Transverse colon (tissue), 4 donors: ENCODE measurements around the gene ZNF488. TPM values are rescaled to one million over a fixed set of nuclear protein-coding genes. Genes with fewer than 3 reads are reported as not detected.

Experiments
- DNase-seq: peaks from one replicate; pipeline ENCODE4 v3.0.0-alpha.2; 2019
- H3K27ac ChIP-seq, 4 donors: fragments of 200-600 bp; sonication (generic); 2 replicates each; pipeline ENCODE4 v1.5.1; 2016 to 2018; ENCODE audit warnings: inconsistent platforms in 4 of 4
- H3K27me3 ChIP-seq: fragments of 200-600 bp; sonication (generic); 2 replicates; pipeline ENCODE4 v1.5.1; 2017; ENCODE audit warnings: inconsistent platforms
- H3K36me3 ChIP-seq, 4 donors: fragments of 200-600 bp; sonication (generic); 2 replicates each; pipeline ENCODE4 v1.5.1; 2017 to 2019; ENCODE audit warnings: inconsistent platforms in 4 of 4
- H3K4me1 ChIP-seq, 4 donors: fragments of 200-600 bp; sonication (generic); 2 replicates each; pipeline ENCODE4 v1.5.1; 2017 to 2020; ENCODE audit warnings: inconsistent platforms in 4 of 4
- H3K4me3 ChIP-seq, 4 donors: fragments of 200-600 bp; sonication (generic); 1 replicate in 1 of 4; 2 replicates in 3 of 4; pipeline versions ENCODE4 v1.5.1 to v1.6.1; 2017 to 2019; ENCODE audit warnings: inconsistent platforms in 4 of 4
- H3K9me3 ChIP-seq, 2 donors: fragments of 200-600 bp; sonication (generic); 2 replicates each; pipeline ENCODE4 v1.5.1; 2017 to 2019; ENCODE audit warnings: inconsistent platforms in 2 of 2
- EP300 ChIP-seq: sonication (generic); formaldehyde crosslinking; IDR thresholded peaks from one replicate; pipeline ENCODE4 v1.6.1; 2017; ENCODE audit warnings: antibody characterized with exemption, low read depth
- POLR2A ChIP-seq: fragments of 450-650 bp; IDR thresholded peaks from one replicate; pipeline ENCODE4 v1.6.1; 2016; ENCODE audit warnings: antibody characterized with exemption, mild to moderate bottlenecking, moderate library complexity
- POLR2AphosphoS5 ChIP-seq, 3 donors: sonication (generic); formaldehyde crosslinking; IDR thresholded peaks; one replicate each; pipeline ENCODE4 v1.6.1; 2016; ENCODE audit warnings: antibody characterized with exemption in 3 of 3
- WGBS, 2 donors: methylation state at CpG; one replicate each; pipeline ENCODE4 v1.1.5; 2018; ENCODE audit warnings: low coverage in 1 of 2; 5-methylcytosine and 5-hydroxymethylcytosine counted together
- in situ Hi-C, 4 donors: fragments of 200-750 bp; cut with MboI; loops; one replicate each; pipeline versions ENCODE4 v1.15.0 to v1.15.1; 2017; ENCODE audit warnings: low sequenced_read_pairs in 3 of 4, low pct_ligation_motif_present in 1 of 4, low pct_unique_long_range_greater_than_20kb in 1 of 4
- intact Hi-C: fragments of 100-400 bp; cut with DNase I; formaldehyde crosslinking; loops from one replicate; pipeline ENCODE4 v1.15.1; 2023; ENCODE audit warnings: low total_unique reads
- total RNA-seq, 4 donors: library from RNA; depleted of rRNA; stranded (reverse); fragments of >200 nt; gene quantifications; one replicate each; pipeline ENCODE4 v1.1.0, GENCODE V29; 2016
- TF ChIP-seq, protein P1 (sequence below), 5 experiments: fragments of 200-600 bp in 3 of 5; fragments of 450-650 bp in 2 of 5; sonication (generic) in 3 of 5; IDR thresholded peaks; 1 replicate in 2 of 5; 2 replicates in 3 of 5; pipeline ENCODE4 v1.5.1; 2016 to 2017; ENCODE audit warnings: antibody characterized with exemption in 5 of 5, inconsistent platforms in 3 of 5, mild to moderate bottlenecking in 2 of 5, moderate library complexity in 1 of 5

Gene ZNF488
- total RNA-seq, 4 donors from 2014 or later: 0.41 to 0.80 TPM; not detected in 2

DNA sequence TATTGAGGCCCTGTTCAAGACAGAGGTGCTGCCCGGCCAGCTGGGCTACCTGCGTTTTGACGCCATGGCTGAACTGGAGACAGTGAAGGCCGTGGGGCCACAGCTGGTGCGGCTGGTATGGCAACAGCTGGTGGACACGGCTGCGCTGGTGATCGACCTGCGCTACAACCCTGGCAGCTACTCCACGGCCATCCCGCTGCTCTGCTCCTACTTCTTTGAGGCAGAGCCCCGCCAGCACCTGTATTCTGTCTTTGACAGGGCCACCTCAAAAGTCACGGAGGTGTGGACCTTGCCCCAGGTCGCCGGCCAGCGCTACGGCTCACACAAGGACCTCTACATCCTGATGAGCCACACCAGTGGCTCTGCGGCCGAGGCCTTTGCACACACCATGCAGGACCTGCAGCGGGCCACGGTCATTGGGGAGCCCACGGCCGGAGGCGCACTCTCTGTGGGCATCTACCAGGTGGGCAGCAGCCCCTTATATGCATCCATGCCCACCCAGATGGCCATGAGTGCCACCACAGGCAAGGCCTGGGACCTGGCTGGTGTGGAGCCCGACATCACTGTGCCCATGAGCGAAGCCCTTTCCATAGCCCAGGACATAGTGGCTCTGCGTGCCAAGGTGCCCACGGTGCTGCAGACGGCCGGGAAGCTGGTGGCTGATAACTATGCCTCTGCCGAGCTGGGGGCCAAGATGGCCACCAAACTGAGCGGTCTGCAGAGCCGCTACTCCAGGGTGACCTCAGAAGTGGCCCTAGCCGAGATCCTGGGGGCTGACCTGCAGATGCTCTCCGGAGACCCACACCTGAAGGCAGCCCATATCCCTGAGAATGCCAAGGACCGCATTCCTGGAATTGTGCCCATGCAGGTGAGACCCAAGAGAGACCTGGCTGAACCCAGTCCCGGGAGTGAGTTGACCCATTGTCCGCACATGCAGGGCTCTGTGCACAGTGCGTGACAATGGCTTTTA is 33.1 kb downstream of the ZNF488 start:
- H3K36me3 ChIP-seq: no peaks in the 10 kb centered on the region
- H3K9me3 ChIP-seq: no peaks in the 10 kb centered on the region
- intact Hi-C loops: no loop called here
- H3K4me1 ChIP-seq: no peaks in the 10 kb centered on the region
- no peaks in the 10 kb centered on the region for H3K27me3 ChIP-seq
- TF ChIP-seq EP300 (no peak), POLR2AphosphoS5 (IDR thresholded peaks at IDR 0.05) (no peak), POLR2A (no peak)
- TF ChIP-seq, protein P1, sequence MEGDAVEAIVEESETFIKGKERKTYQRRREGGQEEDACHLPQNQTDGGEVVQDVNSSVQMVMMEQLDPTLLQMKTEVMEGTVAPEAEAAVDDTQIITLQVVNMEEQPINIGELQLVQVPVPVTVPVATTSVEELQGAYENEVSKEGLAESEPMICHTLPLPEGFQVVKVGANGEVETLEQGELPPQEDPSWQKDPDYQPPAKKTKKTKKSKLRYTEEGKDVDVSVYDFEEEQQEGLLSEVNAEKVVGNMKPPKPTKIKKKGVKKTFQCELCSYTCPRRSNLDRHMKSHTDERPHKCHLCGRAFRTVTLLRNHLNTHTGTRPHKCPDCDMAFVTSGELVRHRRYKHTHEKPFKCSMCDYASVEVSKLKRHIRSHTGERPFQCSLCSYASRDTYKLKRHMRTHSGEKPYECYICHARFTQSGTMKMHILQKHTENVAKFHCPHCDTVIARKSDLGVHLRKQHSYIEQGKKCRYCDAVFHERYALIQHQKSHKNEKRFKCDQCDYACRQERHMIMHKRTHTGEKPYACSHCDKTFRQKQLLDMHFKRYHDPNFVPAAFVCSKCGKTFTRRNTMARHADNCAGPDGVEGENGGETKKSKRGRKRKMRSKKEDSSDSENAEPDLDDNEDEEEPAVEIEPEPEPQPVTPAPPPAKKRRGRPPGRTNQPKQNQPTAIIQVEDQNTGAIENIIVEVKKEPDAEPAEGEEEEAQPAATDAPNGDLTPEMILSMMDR (IDR thresholded peaks at IDR 0.05): no peak
- no peak overlapping the region for H3K4me3 ChIP-seq
- no peak overlapping the region for H3K27ac ChIP-seq
- in situ Hi-C loops: no loop called here
- WGBS, 2 donors: 91% methylated on average over 28 of the region's 39 CpGs; no CpG with 5 or more reads in 1 of the 2 donors
- DNase-seq: no peak

DNA sequence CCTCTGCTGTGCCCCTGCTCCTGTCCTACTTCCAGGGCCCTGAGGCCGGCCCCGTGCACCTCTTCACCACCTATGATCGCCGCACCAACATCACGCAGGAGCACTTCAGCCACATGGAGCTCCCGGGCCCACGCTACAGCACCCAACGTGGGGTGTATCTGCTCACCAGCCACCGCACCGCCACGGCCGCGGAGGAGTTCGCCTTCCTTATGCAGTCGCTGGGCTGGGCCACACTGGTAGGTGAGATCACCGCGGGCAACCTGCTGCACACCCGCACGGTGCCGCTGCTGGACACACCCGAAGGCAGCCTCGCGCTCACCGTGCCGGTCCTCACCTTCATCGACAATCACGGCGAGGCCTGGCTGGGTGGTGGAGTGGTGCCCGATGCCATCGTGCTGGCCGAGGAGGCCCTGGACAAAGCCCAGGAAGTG is 34.1 kb downstream of the ZNF488 start:
- H3K36me3 ChIP-seq: no peaks in the 10 kb centered on the region
- H3K4me1 ChIP-seq: no peaks in the 10 kb centered on the region
- WGBS, 2 donors: 93% methylated on average over 31 of the region's 31 CpGs; no CpG with 5 or more reads in 1 of the 2 donors
- no peak overlapping the region for H3K4me3 ChIP-seq
- no peaks in the 10 kb centered on the region for H3K27me3 ChIP-seq
- no peaks in the 10 kb centered on the region for H3K9me3 ChIP-seq
- H3K27ac ChIP-seq: no peak overlapping the region
- intact Hi-C loops: no loop called here
- in situ Hi-C loops: no loop called here
- TF ChIP-seq, protein P1 (IDR thresholded peaks at IDR 0.05): no peak
- TF ChIP-seq POLR2A: no peak
- TF ChIP-seq POLR2AphosphoS5 (IDR thresholded peaks at IDR 0.05): no peak
- TF ChIP-seq EP300: no peak
- DNase-seq: no peak

DNA sequence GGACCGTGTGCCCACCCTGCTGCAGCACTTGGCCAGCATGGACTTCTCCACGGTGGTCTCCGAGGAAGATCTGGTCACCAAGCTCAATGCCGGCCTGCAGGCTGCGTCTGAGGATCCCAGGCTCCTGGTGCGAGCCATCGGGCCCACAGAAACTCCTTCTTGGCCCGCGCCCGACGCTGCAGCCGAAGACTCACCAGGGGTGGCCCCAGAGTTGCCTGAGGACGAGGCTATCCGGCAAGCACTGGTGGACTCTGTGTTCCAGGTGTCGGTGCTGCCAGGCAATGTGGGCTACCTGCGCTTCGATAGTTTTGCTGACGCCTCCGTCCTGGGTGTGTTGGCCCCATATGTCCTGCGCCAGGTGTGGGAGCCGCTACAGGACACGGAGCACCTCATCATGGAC is 34.6 kb downstream of the ZNF488 start:
- in situ Hi-C loops (no loop called here), intact Hi-C loops (no loop called here)
- 95% methylated on average over 14 of the region's 22 CpGs; no CpG with 5 or more reads in 1 of the 2 donors for WGBS, 2 donors
- no peaks in the 10 kb centered on the region for H3K4me1 ChIP-seq
- H3K4me3 ChIP-seq: no peak overlapping the region
- no peaks in the 10 kb centered on the region for H3K36me3 ChIP-seq
- no peaks in the 10 kb centered on the region for H3K9me3 ChIP-seq
- DNase-seq: no peak
- no peak for TF ChIP-seq POLR2AphosphoS5 (IDR thresholded peaks at IDR 0.05)
- no peak for TF ChIP-seq EP300
- TF ChIP-seq, protein P1 (IDR thresholded peaks at IDR 0.05): no peak
- no peak for TF ChIP-seq POLR2A
- H3K27me3 ChIP-seq: no peaks in the 10 kb centered on the region
- H3K27ac ChIP-seq: no peak overlapping the region

GRCh38 chr10:47348661-47349470 is 35.2 kb downstream of the ZNF488 start:
- in situ Hi-C loops (no loop called here), intact Hi-C loops (no loop called here)
- 89% methylated on average over 35 of the region's 36 CpGs; no CpG with 5 or more reads in 1 of the 2 donors for WGBS, 2 donors

More at GRCh38 chr10:47348661-47349470, 35.2 kb downstream of the ZNF488 start:
- TF ChIP-seq POLR2A (no peak), POLR2AphosphoS5 (IDR thresholded peaks at IDR 0.05) (no peak), EP300 (no peak)
- TF ChIP-seq, protein P1 (IDR thresholded peaks at IDR 0.05): no peak
- no peaks in the 10 kb centered on the region for H3K4me1 ChIP-seq
- no peak for DNase-seq
- H3K27ac ChIP-seq: no peak overlapping the region
- H3K9me3 ChIP-seq: no peaks in the 10 kb centered on the region
- H3K4me3 ChIP-seq: no peak overlapping the region
- H3K36me3 ChIP-seq: no peaks in the 10 kb centered on the region
- no peaks in the 10 kb centered on the region for H3K27me3 ChIP-seq
